Measurements from ENCODE around the gene DTNA.

DNA sequence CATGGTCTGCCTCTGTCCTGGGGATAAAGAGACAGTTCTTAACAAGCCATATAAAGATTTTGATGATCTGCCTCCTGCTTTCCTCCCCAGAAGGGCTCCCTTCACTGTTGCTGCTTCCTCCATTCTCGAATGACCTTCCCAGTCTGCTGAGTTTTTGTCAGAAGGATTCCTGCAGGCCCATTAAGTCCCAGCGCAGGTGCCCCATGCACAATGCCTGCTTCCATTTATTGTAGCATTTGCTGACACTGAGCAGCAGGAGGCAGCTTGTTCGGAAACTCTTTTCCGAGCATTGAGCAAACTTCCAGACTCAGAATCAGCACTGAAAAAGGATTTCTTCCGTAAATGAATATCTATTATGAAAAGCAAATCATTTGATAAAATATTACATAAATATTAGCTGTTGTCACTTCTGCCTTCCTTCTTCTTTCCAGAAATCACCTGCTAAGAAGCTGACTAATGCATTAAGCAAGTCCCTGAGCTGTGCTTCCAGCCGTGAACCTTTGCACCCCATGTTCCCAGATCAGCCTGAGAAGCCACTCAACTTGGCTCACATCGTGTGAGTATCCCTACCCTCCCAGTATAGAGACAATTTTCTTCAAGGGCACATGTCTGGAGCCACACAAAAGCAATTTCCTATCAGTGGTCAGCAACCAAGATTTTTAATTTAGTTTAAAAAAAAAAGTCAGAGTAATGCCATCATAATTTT lies 110.4 kb downstream of the DTNA start:
- no peak for TF ChIP-seq POLR2AphosphoS5 (IDR thresholded peaks at IDR 0.05)
- TF ChIP-seq, protein P1, sequence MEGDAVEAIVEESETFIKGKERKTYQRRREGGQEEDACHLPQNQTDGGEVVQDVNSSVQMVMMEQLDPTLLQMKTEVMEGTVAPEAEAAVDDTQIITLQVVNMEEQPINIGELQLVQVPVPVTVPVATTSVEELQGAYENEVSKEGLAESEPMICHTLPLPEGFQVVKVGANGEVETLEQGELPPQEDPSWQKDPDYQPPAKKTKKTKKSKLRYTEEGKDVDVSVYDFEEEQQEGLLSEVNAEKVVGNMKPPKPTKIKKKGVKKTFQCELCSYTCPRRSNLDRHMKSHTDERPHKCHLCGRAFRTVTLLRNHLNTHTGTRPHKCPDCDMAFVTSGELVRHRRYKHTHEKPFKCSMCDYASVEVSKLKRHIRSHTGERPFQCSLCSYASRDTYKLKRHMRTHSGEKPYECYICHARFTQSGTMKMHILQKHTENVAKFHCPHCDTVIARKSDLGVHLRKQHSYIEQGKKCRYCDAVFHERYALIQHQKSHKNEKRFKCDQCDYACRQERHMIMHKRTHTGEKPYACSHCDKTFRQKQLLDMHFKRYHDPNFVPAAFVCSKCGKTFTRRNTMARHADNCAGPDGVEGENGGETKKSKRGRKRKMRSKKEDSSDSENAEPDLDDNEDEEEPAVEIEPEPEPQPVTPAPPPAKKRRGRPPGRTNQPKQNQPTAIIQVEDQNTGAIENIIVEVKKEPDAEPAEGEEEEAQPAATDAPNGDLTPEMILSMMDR (IDR thresholded peaks at IDR 0.05) = no peak

All from gastroesophageal sphincter (tissue), 3 donors.